OCI-LY1 (cell line): ENCODE measurements around the gene TMPRSS13.

ENCODE experiments used
- EZH2 ChIP-seq: fragments of 200-600 bp; sonication (generic), shearing (Covaris generic); IDR thresholded peaks from 2 replicates; pipeline ENCODE4 v1.8.0; 2017; ENCODE audit warnings: borderline replicate concordance, mixed run types, mild to moderate bottlenecking, antibody characterized with exemption, low read length, moderate library complexity, mixed read lengths
- TF ChIP-seq, protein P1 (sequence below): fragments of 200-600 bp; sonication (generic), shearing (Covaris generic); IDR thresholded peaks from 2 replicates; pipeline ENCODE4 v1.5.1; 2017; ENCODE audit warnings: mild to moderate bottlenecking, antibody characterized with exemption, low read length, moderate library complexity, mixed read lengths

GRCh38 chr11:117960406-117960805, 31.2 kb upstream of the TMPRSS13 start:
- TF ChIP-seq EZH2 = no peak
- TF ChIP-seq, protein P1, sequence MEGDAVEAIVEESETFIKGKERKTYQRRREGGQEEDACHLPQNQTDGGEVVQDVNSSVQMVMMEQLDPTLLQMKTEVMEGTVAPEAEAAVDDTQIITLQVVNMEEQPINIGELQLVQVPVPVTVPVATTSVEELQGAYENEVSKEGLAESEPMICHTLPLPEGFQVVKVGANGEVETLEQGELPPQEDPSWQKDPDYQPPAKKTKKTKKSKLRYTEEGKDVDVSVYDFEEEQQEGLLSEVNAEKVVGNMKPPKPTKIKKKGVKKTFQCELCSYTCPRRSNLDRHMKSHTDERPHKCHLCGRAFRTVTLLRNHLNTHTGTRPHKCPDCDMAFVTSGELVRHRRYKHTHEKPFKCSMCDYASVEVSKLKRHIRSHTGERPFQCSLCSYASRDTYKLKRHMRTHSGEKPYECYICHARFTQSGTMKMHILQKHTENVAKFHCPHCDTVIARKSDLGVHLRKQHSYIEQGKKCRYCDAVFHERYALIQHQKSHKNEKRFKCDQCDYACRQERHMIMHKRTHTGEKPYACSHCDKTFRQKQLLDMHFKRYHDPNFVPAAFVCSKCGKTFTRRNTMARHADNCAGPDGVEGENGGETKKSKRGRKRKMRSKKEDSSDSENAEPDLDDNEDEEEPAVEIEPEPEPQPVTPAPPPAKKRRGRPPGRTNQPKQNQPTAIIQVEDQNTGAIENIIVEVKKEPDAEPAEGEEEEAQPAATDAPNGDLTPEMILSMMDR = no peak
